GM23338 (cell line): ENCODE measurements around the gene SLK. TPM values are rescaled to one million over a fixed set of nuclear protein-coding genes. Genes with fewer than 3 reads are reported as not detected.
A peak's percentile ranks its signal among the peaks of the same experiment; 100 is the strongest.

Experiments
- ATAC-seq: fragments of 200-7000 bp; cut with Tn5 transposase; 3 replicates; pipeline ENCODE4 v1.9.1; 2020
- DNase-seq: peaks from one replicate; pipeline ENCODE4 v3.0.0-alpha.2; 2015; ENCODE audit warnings: low spot score
- H2AFZ ChIP-seq: fragments of 200-600 bp; sonication (generic); 2 replicates; pipeline ENCODE4 v1.8.0; 2016; ENCODE audit warnings: antibody characterized with exemption, mild to moderate bottlenecking, moderate library complexity
- H3F3A ChIP-seq: fragments of 200-600 bp; sonication (generic); replicated peaks from 2 replicates; pipeline ENCODE4 v1.8.0; 2017; ENCODE audit warnings: antibody characterized with exemption, mixed run types, low read depth
- H3K27ac ChIP-seq: fragments of 200-600 bp; sonication (generic); 2 replicates; pipeline ENCODE4 v1.6.1; 2016; ENCODE audit warnings: low read depth
- H3K27me3 ChIP-seq: fragments of 200-600 bp; sonication (generic); 2 replicates; pipeline ENCODE4 v1.8.0; 2016; ENCODE audit warnings: mild to moderate bottlenecking, mixed run types, moderate library complexity; ENCODE audit not compliant: insufficient read depth
- H3K36me3 ChIP-seq: fragments of 200-600 bp; sonication (generic); 2 replicates; pipeline ENCODE4 v1.8.0; 2016; ENCODE audit warnings: mild to moderate bottlenecking; ENCODE audit not compliant: insufficient read depth
- H3K4me1 ChIP-seq: fragments of 200-600 bp; sonication (generic); 2 replicates; pipeline ENCODE4 v1.8.0; 2016; ENCODE audit warnings: mild to moderate bottlenecking, moderate library complexity; ENCODE audit not compliant: insufficient read depth
- H3K4me2 ChIP-seq: fragments of 200-600 bp; sonication (generic); 2 replicates; pipeline ENCODE4 v1.7.1; 2017; ENCODE audit warnings: mixed run types
- H3K4me3 ChIP-seq: fragments of 200-600 bp; sonication (generic); 2 replicates; pipeline ENCODE4 v1.6.1; 2016; ENCODE audit warnings: mixed run types
- H3K79me2 ChIP-seq: fragments of 200-600 bp; sonication (generic); replicated peaks from 2 replicates; pipeline ENCODE4 v1.8.0; 2017; ENCODE audit warnings: mild to moderate bottlenecking; ENCODE audit not compliant: insufficient read depth
- H3K9me2 ChIP-seq: fragments of 200-600 bp; sonication (generic); 2 replicates; pipeline ENCODE4 v1.8.0; 2017; ENCODE audit not compliant: insufficient read depth
- H4K20me1 ChIP-seq: fragments of 200-600 bp; sonication (generic); replicated peaks from 2 replicates; pipeline ENCODE4 v1.8.0; 2017; ENCODE audit warnings: mild to moderate bottlenecking; ENCODE audit not compliant: insufficient read depth
- H3K27ac Mint-ChIP-seq: 2 replicates; pipeline ENCODE4 v1.8.0; 2020; ENCODE audit warnings: inconsistent platforms, mild to moderate bottlenecking, moderate library complexity, mixed read lengths
- H3K27me3 Mint-ChIP-seq: 3 replicates; pipeline ENCODE4 v1.8.0; 2022; ENCODE audit warnings: low read depth, mild to moderate bottlenecking, moderate library complexity, mixed read lengths, inconsistent platforms; ENCODE audit not compliant: insufficient read depth, poor library complexity
- H3K36me3 Mint-ChIP-seq: 3 replicates; pipeline ENCODE4 v1.8.0; 2021; ENCODE audit warnings: low read depth, mild to moderate bottlenecking, inconsistent platforms, moderate library complexity, mixed read lengths
- H3K4me1 Mint-ChIP-seq: 3 replicates; pipeline ENCODE4 v1.8.0; 2020; ENCODE audit warnings: mild to moderate bottlenecking, inconsistent platforms, mixed read lengths
- H3K4me3 Mint-ChIP-seq: 3 replicates; pipeline ENCODE4 v1.8.0; 2021; ENCODE audit warnings: moderate library complexity, mild to moderate bottlenecking, inconsistent platforms, mixed read lengths
- H3K9me3 Mint-ChIP-seq: 3 replicates; pipeline ENCODE4 v1.8.0; 2020; ENCODE audit warnings: moderate library complexity, mild to moderate bottlenecking, inconsistent platforms, mixed read lengths
- CREB1 ChIP-seq: fragments of 250-450 bp; sonication (Bioruptor Pico); IDR thresholded peaks from 2 replicates; pipeline ENCODE4 v1.5.0; 2020; ENCODE audit warnings: low read depth, mild to moderate bottlenecking, moderate library complexity
- EZH2 ChIP-seq: fragments of 200-600 bp; sonication (generic); IDR thresholded peaks from one replicate; pipeline ENCODE4 v1.8.0; 2017; ENCODE audit warnings: antibody characterized with exemption, mild to moderate bottlenecking, low read depth; ENCODE audit not compliant: unreplicated experiment
- EZH2phosphoT487 ChIP-seq: fragments of 200-600 bp; sonication (generic); IDR thresholded peaks from one replicate; pipeline ENCODE4 v1.8.1; 2018; ENCODE audit warnings: antibody characterized with exemption; ENCODE audit not compliant: unreplicated experiment
- JUNB ChIP-seq: IDR thresholded peaks from one replicate; pipeline ENCODE4 v1.6.1; 2016; ENCODE audit warnings: antibody characterized with exemption; ENCODE audit not compliant: unreplicated experiment
- NANOG ChIP-seq: IDR thresholded peaks from 2 replicates; pipeline ENCODE4 v1.6.1; 2016; ENCODE audit warnings: antibody characterized with exemption, borderline replicate concordance
- POLR2AphosphoS5 ChIP-seq: IDR thresholded peaks from 2 replicates; pipeline ENCODE4 v1.6.1; 2016; ENCODE audit warnings: antibody characterized with exemption, low read depth
- STAT1 ChIP-seq: IDR thresholded peaks from one replicate; pipeline ENCODE4 v1.6.1; 2016; ENCODE audit warnings: antibody characterized with exemption; ENCODE audit not compliant: unreplicated experiment
- ZNF114 ChIP-seq: fragments of 250-450 bp; sonication (Bioruptor Pico); IDR thresholded peaks from 2 replicates; pipeline ENCODE4 v1.5.0; 2020; ENCODE audit warnings: mild to moderate bottlenecking, moderate library complexity
- ZNF331 ChIP-seq: fragments of 250-450 bp; sonication (Bioruptor Pico); IDR thresholded peaks from 2 replicates; pipeline ENCODE4 v1.5.0; 2020; ENCODE audit warnings: low read depth, mild to moderate bottlenecking, moderate library complexity
- polyA plus RNA-seq: library from polyadenylated mRNA; unstranded; fragments of >200 nt; fragmentation: Nextera tagmentation; extraction: Ambion mirVana; gene quantifications from 2 replicates; pipeline ENCODE4 v1.2.1, GENCODE V29; 2016
- total RNA-seq: library from RNA; depleted of rRNA; stranded (reverse); fragments of >200 nt; shearing (Covaris generic); gene quantifications from 2 replicates; pipeline ENCODE4 v1.2.3, GENCODE V29; 2014
- TF ChIP-seq, protein P1 (sequence below): IDR thresholded peaks from 2 replicates; pipeline ENCODE4 v1.6.1; 2016; ENCODE audit warnings: antibody characterized with exemption
- TF ChIP-seq, protein P2 (sequence below): fragments of 250-450 bp; sonication (Bioruptor Pico); IDR thresholded peaks from 2 replicates; pipeline ENCODE4 v1.5.0; 2020; ENCODE audit warnings: mild to moderate bottlenecking, moderate library complexity
- TF ChIP-seq, protein P3 (sequence below): IDR thresholded peaks from one replicate; pipeline ENCODE4 v1.6.1; 2018; ENCODE audit warnings: antibody characterized with exemption; ENCODE audit not compliant: unreplicated experiment
- TF ChIP-seq, protein P4 (sequence below), 2 experiments: fragments of 200-600 bp in 1 of 2; sonication (generic) in 1 of 2; conservative IDR thresholded peaks; 2 replicates each; pipeline versions ENCODE4 v1.5.1 to v1.6.1; 2016 to 2017; ENCODE audit warnings: antibody characterized with exemption in 2 of 2, low read depth in 2 of 2, mild to moderate bottlenecking in 2 of 2, moderate library complexity in 1 of 2

Gene SLK
- total and polyA plus RNA-seq, 2 experiments from 2014 or later = 8.4 to 21.5 TPM

DNA sequence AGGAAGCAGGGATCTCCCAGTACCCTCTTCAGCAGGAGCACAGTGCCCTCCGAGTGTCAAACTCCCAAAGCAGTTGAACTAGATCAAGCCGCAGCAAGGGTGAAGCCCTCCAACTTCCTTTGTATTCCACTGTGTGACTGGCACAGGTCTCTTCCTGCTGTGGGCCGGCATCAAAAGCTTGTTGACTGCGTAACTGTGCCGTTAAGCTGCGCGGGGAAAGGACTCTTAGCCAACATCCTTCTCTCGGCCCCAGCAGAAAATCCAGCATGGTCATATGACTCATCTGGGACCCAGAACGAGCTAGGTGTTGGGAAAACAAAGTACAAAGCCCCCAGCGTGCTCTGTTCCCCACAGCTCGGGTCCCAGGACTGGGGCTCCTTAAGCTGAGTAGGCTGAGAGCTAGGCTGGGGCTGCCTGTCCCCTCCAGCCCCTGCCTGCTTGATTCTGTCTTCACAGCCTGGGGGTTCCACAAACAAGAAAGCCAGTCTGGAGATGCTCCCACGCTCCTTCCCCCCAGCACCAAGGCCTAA lies 66.5 kb downstream of the SLK start:
- Histone ChIP-seq H3K36me3 (no peaks in the 10 kb centered on the region), H3K9me2 (no peaks in the 10 kb centered on the region), H3K4me1 (peaks cover 15% of the 10 kb centered on the region), H3F3A (no peaks in the 10 kb centered on the region), H2AFZ (no peak overlapping the region), H3K4me2 (no peak overlapping the region), H3K27ac (no peak overlapping the region), H3K27me3 (no peaks in the 10 kb centered on the region), H3K4me3 (no peak overlapping the region), H3K79me2 (no peaks in the 10 kb centered on the region), H4K20me1 (no peaks in the 10 kb centered on the region)
- H3K4me1 Mint-ChIP-seq = peaks cover 26% of the 10 kb centered on the region
- H3K27ac Mint-ChIP-seq = peak overlapping the region; percentile 42; the same call in 1 of the 2 replicates
- TF ChIP-seq POLR2AphosphoS5 (no peak), ZNF331 (no peak), ZNF114 (CRISPR knock-in tag) (no peak), EZH2 (no peak), EZH2phosphoT487 (no peak), NANOG (no peak), CREB1 (CRISPR knock-in tag) (no peak), STAT1 (no peak), JUNB (no peak)
- TF ChIP-seq, protein P1, sequence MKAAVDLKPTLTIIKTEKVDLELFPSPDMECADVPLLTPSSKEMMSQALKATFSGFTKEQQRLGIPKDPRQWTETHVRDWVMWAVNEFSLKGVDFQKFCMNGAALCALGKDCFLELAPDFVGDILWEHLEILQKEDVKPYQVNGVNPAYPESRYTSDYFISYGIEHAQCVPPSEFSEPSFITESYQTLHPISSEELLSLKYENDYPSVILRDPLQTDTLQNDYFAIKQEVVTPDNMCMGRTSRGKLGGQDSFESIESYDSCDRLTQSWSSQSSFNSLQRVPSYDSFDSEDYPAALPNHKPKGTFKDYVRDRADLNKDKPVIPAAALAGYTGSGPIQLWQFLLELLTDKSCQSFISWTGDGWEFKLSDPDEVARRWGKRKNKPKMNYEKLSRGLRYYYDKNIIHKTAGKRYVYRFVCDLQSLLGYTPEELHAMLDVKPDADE = no peak
- TF ChIP-seq, protein P2, sequence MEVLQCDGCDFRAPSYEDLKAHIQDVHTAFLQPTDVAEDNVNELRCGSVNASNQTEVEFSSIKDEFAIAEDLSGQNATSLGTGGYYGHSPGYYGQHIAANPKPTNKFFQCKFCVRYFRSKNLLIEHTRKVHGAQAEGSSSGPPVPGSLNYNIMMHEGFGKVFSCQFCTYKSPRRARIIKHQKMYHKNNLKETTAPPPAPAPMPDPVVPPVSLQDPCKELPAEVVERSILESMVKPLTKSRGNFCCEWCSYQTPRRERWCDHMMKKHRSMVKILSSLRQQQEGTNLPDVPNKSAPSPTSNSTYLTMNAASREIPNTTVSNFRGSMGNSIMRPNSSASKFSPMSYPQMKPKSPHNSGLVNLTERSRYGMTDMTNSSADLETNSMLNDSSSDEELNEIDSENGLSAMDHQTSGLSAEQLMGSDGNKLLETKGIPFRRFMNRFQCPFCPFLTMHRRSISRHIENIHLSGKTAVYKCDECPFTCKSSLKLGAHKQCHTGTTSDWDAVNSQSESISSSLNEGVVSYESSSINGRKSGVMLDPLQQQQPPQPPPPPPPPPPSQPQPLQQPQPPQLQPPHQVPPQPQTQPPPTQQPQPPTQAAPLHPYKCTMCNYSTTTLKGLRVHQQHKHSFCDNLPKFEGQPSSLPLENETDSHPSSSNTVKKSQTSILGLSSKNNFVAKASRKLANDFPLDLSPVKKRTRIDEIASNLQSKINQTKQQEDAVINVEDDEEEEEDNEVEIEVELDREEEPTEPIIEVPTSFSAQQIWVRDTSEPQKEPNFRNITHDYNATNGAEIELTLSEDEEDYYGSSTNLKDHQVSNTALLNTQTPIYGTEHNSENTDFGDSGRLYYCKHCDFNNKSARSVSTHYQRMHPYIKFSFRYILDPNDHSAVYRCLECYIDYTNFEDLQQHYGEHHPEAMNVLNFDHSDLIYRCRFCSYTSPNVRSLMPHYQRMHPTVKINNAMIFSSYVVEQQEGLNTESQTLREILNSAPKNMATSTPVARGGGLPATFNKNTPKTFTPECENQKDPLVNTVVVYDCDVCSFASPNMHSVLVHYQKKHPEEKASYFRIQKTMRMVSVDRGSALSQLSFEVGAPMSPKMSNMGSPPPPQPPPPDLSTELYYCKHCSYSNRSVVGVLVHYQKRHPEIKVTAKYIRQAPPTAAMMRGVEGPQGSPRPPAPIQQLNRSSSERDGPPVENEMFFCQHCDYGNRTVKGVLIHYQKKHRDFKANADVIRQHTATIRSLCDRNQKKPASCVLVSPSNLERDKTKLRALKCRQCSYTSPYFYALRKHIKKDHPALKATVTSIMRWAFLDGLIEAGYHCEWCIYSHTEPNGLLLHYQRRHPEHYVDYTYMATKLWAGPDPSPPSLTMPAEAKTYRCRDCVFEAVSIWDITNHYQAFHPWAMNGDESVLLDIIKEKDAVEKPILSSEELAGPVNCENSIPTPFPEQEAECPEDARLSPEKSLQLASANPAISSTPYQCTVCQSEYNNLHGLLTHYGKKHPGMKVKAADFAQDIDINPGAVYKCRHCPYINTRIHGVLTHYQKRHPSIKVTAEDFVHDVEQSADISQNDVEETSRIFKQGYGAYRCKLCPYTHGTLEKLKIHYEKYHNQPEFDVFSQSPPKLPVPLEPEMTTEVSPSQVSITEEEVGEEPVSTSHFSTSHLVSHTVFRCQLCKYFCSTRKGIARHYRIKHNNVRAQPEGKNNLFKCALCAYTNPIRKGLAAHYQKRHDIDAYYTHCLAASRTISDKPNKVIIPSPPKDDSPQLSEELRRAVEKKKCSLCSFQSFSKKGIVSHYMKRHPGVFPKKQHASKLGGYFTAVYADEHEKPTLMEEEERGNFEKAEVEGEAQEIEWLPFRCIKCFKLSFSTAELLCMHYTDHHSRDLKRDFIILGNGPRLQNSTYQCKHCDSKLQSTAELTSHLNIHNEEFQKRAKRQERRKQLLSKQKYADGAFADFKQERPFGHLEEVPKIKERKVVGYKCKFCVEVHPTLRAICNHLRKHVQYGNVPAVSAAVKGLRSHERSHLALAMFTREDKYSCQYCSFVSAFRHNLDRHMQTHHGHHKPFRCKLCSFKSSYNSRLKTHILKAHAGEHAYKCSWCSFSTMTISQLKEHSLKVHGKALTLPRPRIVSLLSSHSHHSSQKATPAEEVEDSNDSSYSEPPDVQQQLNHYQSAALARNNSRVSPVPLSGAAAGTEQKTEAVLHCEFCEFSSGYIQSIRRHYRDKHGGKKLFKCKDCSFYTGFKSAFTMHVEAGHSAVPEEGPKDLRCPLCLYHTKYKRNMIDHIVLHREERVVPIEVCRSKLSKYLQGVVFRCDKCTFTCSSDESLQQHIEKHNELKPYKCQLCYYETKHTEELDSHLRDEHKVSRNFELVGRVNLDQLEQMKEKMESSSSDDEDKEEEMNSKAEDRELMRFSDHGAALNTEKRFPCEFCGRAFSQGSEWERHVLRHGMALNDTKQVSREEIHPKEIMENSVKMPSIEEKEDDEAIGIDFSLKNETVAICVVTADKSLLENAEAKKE (CRISPR knock-in tag) = no peak
- TF ChIP-seq, protein P3, sequence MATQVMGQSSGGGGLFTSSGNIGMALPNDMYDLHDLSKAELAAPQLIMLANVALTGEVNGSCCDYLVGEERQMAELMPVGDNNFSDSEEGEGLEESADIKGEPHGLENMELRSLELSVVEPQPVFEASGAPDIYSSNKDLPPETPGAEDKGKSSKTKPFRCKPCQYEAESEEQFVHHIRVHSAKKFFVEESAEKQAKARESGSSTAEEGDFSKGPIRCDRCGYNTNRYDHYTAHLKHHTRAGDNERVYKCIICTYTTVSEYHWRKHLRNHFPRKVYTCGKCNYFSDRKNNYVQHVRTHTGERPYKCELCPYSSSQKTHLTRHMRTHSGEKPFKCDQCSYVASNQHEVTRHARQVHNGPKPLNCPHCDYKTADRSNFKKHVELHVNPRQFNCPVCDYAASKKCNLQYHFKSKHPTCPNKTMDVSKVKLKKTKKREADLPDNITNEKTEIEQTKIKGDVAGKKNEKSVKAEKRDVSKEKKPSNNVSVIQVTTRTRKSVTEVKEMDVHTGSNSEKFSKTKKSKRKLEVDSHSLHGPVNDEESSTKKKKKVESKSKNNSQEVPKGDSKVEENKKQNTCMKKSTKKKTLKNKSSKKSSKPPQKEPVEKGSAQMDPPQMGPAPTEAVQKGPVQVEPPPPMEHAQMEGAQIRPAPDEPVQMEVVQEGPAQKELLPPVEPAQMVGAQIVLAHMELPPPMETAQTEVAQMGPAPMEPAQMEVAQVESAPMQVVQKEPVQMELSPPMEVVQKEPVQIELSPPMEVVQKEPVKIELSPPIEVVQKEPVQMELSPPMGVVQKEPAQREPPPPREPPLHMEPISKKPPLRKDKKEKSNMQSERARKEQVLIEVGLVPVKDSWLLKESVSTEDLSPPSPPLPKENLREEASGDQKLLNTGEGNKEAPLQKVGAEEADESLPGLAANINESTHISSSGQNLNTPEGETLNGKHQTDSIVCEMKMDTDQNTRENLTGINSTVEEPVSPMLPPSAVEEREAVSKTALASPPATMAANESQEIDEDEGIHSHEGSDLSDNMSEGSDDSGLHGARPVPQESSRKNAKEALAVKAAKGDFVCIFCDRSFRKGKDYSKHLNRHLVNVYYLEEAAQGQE = no peak
- TF ChIP-seq, protein P4, sequence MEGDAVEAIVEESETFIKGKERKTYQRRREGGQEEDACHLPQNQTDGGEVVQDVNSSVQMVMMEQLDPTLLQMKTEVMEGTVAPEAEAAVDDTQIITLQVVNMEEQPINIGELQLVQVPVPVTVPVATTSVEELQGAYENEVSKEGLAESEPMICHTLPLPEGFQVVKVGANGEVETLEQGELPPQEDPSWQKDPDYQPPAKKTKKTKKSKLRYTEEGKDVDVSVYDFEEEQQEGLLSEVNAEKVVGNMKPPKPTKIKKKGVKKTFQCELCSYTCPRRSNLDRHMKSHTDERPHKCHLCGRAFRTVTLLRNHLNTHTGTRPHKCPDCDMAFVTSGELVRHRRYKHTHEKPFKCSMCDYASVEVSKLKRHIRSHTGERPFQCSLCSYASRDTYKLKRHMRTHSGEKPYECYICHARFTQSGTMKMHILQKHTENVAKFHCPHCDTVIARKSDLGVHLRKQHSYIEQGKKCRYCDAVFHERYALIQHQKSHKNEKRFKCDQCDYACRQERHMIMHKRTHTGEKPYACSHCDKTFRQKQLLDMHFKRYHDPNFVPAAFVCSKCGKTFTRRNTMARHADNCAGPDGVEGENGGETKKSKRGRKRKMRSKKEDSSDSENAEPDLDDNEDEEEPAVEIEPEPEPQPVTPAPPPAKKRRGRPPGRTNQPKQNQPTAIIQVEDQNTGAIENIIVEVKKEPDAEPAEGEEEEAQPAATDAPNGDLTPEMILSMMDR (conservative IDR thresholded peaks at IDR 0.05; ENCODE audit: low read depth in 2 of 2) = no peak
- no peak for DNase-seq
- no peaks in the 10 kb centered on the region; the same call in 2 of the 3 replicates for H3K9me3 Mint-ChIP-seq
- H3K4me3 Mint-ChIP-seq = no peak overlapping the region
- no peaks in the 10 kb centered on the region for H3K36me3 Mint-ChIP-seq
- H3K27me3 Mint-ChIP-seq = peaks cover 9% of the 10 kb centered on the region
- ATAC-seq = peak; percentile 15; the same call in 2 of the 3 replicates
